Measurements from ENCODE around the gene TRIM66.

Gene TRIM66

DNA sequence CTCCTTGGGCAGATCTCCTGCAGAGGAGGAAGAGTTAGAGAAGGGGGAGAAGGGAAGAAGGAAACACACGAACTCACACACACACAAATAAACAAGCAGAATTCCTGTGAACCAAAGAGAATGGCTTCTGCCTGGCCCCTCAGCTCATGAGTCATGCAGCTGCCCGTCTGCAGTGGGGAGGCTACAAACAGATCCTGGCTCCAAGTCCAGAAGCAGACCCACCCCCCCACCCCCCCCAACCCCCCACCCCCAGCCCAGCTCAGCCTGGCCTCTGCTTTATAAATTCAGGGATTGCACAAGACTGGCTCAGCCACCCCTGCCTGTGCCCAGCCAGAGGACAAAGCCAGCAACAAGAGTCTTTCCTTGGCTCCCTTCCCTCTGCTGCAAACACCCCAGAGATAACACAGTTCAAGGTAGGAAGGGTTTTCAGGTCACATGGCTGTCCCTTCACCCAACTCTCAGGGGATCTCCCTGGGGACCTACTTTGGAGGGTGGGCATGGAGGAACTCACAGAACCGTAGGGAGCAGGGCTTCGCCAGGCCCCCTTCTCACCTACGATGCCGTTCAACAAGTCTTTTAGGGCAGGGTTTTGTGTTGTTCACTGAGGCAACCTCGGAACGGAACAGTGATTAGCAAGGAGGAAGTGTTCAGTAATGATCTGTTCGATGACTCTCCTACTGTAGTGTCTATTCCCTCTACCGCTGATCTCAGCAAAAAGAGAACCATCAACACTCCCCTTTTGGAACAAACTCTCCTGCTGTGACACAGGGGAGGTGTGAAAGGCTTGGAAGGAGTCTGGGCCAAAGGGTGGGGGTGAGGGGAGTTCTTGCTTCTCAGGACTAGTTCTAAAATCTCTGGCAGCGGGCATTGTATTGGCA lies 35.6 kb upstream of the TRIM66 start:
- peak; percentile 14 for DNase-seq (ENCODE audit: extremely low read depth, insufficient read length)
- H3K4me3 ChIP-seq (replicated peaks; ENCODE audit: low read depth, low read length), result no peak overlapping the region; the same call in 1 of the 2 replicates
- H3K36me3 ChIP-seq (ENCODE audit: control insufficient read depth, insufficient read depth, low read length), result no peaks in the 10 kb centered on the region
- no peaks in the 10 kb centered on the region for H3K27me3 ChIP-seq (replicated peaks; ENCODE audit: control insufficient read depth, insufficient read depth, low read length)
- TF ChIP-seq, protein P1, sequence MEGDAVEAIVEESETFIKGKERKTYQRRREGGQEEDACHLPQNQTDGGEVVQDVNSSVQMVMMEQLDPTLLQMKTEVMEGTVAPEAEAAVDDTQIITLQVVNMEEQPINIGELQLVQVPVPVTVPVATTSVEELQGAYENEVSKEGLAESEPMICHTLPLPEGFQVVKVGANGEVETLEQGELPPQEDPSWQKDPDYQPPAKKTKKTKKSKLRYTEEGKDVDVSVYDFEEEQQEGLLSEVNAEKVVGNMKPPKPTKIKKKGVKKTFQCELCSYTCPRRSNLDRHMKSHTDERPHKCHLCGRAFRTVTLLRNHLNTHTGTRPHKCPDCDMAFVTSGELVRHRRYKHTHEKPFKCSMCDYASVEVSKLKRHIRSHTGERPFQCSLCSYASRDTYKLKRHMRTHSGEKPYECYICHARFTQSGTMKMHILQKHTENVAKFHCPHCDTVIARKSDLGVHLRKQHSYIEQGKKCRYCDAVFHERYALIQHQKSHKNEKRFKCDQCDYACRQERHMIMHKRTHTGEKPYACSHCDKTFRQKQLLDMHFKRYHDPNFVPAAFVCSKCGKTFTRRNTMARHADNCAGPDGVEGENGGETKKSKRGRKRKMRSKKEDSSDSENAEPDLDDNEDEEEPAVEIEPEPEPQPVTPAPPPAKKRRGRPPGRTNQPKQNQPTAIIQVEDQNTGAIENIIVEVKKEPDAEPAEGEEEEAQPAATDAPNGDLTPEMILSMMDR (IDR thresholded peaks at IDR 0.05; ENCODE audit: insufficient read depth, low read length, poor library complexity, severe bottlenecking), result no peak

DNA sequence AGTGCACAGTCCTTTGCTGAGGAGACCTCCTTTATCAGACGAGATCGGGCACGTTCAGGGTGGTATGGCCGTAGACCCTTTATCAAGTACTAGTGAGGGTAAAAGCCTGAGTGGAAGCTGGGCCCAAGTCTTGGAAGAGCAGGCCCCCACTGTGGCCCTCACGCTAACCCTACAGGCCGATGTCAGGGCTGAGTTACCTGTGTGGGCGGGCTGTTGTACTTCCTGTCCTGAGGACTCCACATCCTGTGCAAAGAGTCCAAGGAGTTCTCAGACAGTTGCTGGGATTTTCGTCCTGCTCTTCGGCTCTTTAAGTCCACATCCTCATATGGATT lies 35.0 kb upstream of the TRIM66 start:
- TF ChIP-seq, protein P1 (IDR thresholded peaks at IDR 0.05; ENCODE audit: insufficient read depth, low read length, poor library complexity, severe bottlenecking), result no peak
- Histone ChIP-seq H3K27me3 (replicated peaks; ENCODE audit: control insufficient read depth, insufficient read depth, low read length) (no peaks in the 10 kb centered on the region), H3K4me3 (replicated peaks; ENCODE audit: low read depth, low read length) (no peak overlapping the region), H3K36me3 (ENCODE audit: control insufficient read depth, insufficient read depth, low read length) (no peaks in the 10 kb centered on the region)
- DNase-seq (ENCODE audit: extremely low read depth, insufficient read length), result no peak

DNA sequence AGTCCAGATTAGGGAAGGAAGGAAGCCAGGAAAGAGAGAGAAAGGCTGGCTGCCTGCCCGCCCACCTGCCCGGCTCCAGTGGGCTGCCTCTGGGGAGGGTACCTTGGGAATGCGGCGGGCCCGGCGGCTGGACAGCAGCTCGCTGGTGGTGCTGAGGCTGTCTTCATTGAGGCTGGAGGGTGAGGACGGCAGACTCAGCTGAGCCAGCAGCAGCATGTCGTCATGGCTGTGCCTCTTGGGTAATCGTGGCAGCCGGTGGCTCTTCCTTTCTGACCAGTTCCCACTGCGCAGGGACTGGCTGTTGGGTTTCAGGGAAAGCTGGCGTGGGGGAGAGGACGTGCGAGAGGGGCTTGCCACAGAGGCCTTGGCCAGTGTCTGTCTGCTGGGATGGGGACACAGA lies 33.0 kb upstream of the TRIM66 start:
- Histone ChIP-seq H3K36me3 (ENCODE audit: control insufficient read depth, insufficient read depth, low read length) (no peaks in the 10 kb centered on the region), H3K27me3 (replicated peaks; ENCODE audit: control insufficient read depth, insufficient read depth, low read length) (no peaks in the 10 kb centered on the region), H3K4me3 (replicated peaks; ENCODE audit: low read depth, low read length) (no peak overlapping the region)
- TF ChIP-seq, protein P1 (IDR thresholded peaks at IDR 0.05; ENCODE audit: insufficient read depth, low read length, poor library complexity, severe bottlenecking), result no peak
- no peak for DNase-seq (ENCODE audit: extremely low read depth, insufficient read length)

DNA sequence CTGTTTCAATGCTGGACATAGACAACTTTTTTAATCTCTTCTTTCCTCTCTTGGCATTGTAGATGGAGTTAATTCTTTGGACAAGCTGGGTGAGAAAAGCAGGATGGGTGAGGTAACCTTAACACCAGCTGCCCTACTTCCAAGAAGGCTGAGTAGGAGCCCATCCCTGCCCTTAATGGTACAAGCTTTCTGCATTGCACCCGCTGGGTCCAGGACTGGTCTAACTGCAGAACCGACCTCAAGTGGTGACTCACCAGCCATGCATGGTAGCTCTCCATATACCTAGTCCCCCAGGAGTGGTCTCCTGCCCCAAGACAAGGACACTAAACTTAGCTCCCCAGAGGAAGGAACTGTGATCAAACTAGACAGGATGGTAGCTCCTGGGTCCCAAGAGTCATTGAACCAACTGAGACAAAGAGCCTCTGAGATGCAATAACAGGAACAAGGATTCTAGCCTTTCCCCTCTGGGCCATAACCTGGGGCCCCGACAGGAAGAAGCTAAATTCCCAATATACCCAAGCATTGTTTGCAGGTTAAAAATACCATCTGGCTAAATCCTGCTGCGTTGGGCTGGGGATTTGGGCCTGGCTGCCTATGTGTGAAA lies 32.3 kb upstream of the TRIM66 start:
- Histone ChIP-seq H3K27me3 (replicated peaks; ENCODE audit: control insufficient read depth, insufficient read depth, low read length) (no peaks in the 10 kb centered on the region), H3K36me3 (ENCODE audit: control insufficient read depth, insufficient read depth, low read length) (no peaks in the 10 kb centered on the region), H3K4me3 (replicated peaks; ENCODE audit: low read depth, low read length) (no peak overlapping the region)
- DNase-seq (ENCODE audit: extremely low read depth, insufficient read length), result no peak
- TF ChIP-seq, protein P1 (IDR thresholded peaks at IDR 0.05; ENCODE audit: insufficient read depth, low read length, poor library complexity, severe bottlenecking), result no peak

DNA sequence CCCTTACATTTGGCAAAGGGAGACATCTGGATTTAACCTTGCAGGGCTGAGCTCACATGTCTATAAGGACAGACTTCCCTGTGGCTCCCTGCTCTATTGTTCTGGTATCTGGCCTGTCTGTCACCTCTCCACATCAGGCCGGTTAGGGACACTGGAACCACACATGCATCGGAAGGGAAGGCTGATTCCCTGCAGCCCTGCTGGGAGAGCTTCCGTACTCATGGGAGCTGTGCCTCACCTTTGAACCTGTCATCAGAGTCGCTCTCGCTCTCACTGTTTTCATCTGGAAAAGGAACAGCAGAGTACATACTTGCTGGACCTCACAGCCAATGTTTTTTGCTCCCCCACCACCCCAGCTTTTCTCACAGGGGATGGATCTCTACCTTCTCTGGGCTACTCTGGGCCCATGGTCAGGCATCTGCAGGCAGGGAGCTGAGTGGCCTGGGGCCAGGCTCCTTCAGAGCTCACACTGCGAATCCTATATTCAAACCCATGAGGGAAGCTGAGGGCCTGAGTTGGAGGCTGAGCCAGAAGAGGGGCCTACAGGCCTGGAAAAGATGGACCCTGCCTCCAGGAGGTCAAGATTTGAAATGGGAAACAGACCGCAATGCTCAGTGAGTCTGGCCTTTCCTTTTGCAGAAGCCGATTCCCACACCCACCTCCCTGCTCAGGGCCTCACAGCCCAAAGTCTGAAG lies 31.4 kb upstream of the TRIM66 start:
- Histone ChIP-seq H3K36me3 (ENCODE audit: control insufficient read depth, insufficient read depth, low read length) (no peaks in the 10 kb centered on the region), H3K4me3 (replicated peaks; ENCODE audit: low read depth, low read length) (no peak overlapping the region), H3K27me3 (replicated peaks; ENCODE audit: control insufficient read depth, insufficient read depth, low read length) (no peaks in the 10 kb centered on the region)
- DNase-seq (ENCODE audit: extremely low read depth, insufficient read length), result no peak
- TF ChIP-seq, protein P1 (IDR thresholded peaks at IDR 0.05; ENCODE audit: insufficient read depth, low read length, poor library complexity, severe bottlenecking), result no peak
